ENCODE data around the gene CYP26A1.

DNA sequence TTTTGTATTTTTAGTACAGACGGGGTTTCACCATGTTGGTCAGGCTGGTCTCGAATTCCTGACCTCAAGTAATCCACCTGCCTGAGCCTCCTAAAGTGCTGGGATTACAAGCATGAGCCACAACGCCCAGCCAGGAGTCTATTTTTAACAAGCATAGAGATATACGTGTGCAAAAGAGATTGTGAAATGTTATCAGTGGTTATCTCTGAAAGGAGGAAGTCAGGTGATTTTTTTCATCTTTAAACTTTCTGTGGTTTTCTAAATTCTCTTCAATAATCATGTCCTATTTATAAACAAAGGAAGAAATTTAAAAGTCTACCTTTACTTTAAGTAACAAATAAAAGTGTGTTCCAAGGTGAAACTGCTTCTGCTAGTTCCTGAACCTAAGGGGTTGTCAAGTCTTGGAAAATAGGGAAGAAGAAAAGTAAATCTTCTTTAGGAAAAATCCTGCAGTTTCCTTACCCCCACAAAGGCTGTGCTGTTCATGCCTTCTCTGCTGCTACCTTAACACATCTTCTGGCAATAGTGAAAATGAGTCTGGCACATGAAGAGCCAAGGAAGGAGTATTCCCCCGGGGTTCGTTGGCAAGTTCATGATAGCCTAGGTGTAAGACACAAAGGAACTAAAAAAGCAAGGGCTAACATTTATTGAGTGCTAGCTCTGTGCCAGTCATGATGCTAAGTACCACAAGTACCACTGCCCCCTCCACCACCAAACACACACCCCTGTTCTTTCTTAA lies 51.1 kb downstream of the CYP26A1 start:
- TF ChIP-seq, protein P1, sequence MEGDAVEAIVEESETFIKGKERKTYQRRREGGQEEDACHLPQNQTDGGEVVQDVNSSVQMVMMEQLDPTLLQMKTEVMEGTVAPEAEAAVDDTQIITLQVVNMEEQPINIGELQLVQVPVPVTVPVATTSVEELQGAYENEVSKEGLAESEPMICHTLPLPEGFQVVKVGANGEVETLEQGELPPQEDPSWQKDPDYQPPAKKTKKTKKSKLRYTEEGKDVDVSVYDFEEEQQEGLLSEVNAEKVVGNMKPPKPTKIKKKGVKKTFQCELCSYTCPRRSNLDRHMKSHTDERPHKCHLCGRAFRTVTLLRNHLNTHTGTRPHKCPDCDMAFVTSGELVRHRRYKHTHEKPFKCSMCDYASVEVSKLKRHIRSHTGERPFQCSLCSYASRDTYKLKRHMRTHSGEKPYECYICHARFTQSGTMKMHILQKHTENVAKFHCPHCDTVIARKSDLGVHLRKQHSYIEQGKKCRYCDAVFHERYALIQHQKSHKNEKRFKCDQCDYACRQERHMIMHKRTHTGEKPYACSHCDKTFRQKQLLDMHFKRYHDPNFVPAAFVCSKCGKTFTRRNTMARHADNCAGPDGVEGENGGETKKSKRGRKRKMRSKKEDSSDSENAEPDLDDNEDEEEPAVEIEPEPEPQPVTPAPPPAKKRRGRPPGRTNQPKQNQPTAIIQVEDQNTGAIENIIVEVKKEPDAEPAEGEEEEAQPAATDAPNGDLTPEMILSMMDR (conservative IDR thresholded peaks at IDR 0.05 in 1 of 2, IDR thresholded peaks at IDR 0.05 in 1 of 2; ENCODE audit: low read depth in 1 of 2, low read length in 2 of 2) = no peak
- no peak for TF ChIP-seq EZH2 (IDR thresholded peaks at IDR 0.05; ENCODE audit: low read length, missing control alignments)

Data from fibroblast of lung (primary cell).